SK-N-SH treated with all-trans-retinoic acid at 6 μM for 48 hours (cell line): ENCODE results near the gene BCDIN3D.

ENCODE experiments used
- ATAC-seq: fragments of 200-7000 bp; cut with Tn5 transposase; 3 replicates; pipeline ENCODE4 v1.9.1; 2020; ENCODE audit warnings: mild to moderate bottlenecking, moderate library complexity
- ARNTL ChIP-seq: fragments of 450-650 bp; formaldehyde crosslinking; IDR thresholded peaks from 2 replicates; pipeline ENCODE4 v1.5.0; 2020; ENCODE audit warnings: low read depth, mild to moderate bottlenecking, moderate library complexity, borderline replicate concordance
- BACH2 ChIP-seq: fragments of 250-450 bp; sonication (Bioruptor Pico); IDR thresholded peaks from 2 replicates; pipeline ENCODE4 v1.9.0; 2021; ENCODE audit warnings: mild to moderate bottlenecking, borderline replicate concordance
- CREB5 ChIP-seq: fragments of 250-450 bp; sonication (Bioruptor Pico); IDR thresholded peaks from 2 replicates; pipeline ENCODE4 v1.5.1; 2020; ENCODE audit warnings: low read depth, mild to moderate bottlenecking, moderate library complexity
- CSDC2 ChIP-seq: fragments of 250-450 bp; sonication (Bioruptor Pico); IDR thresholded peaks from 2 replicates; pipeline ENCODE4 v1.5.0; 2020; ENCODE audit warnings: mild to moderate bottlenecking, moderate library complexity
- ESRRG ChIP-seq: fragments of 250-450 bp; sonication (Bioruptor Pico); IDR thresholded peaks from 2 replicates; pipeline ENCODE4 v1.6.1; 2021; ENCODE audit warnings: mild to moderate bottlenecking
- GLIS3 ChIP-seq: fragments of 250-450 bp; sonication (Bioruptor Pico); IDR thresholded peaks from 2 replicates; pipeline ENCODE4 v1.5.0; 2020; ENCODE audit warnings: mild to moderate bottlenecking, moderate library complexity
- ISL1 ChIP-seq: fragments of 250-450 bp; sonication (Bioruptor Pico); IDR thresholded peaks from 2 replicates; pipeline ENCODE4 v2.1.2; 2022; ENCODE audit warnings: mild to moderate bottlenecking, moderate library complexity
- OSR1 ChIP-seq: fragments of 250-450 bp; sonication (Bioruptor Pico); IDR thresholded peaks from 2 replicates; pipeline ENCODE4 v1.8.0; 2022; ENCODE audit warnings: moderate library complexity, mild to moderate bottlenecking, inconsistent platforms
- PATZ1 ChIP-seq: fragments of 250-450 bp; sonication (Bioruptor Pico); IDR thresholded peaks from 2 replicates; pipeline ENCODE4 v1.8.0; 2020; ENCODE audit warnings: mild to moderate bottlenecking, moderate library complexity, borderline replicate concordance
- POU6F1 ChIP-seq: fragments of 250-450 bp; sonication (Bioruptor Pico); IDR thresholded peaks from 2 replicates; pipeline ENCODE4 v1.8.0; 2021; ENCODE audit warnings: low read depth, mild to moderate bottlenecking, moderate library complexity, borderline replicate concordance
- PPARA ChIP-seq: fragments of 250-450 bp; sonication (Bioruptor Pico); IDR thresholded peaks from 2 replicates; pipeline ENCODE4 v1.5.0; 2020; ENCODE audit warnings: mild to moderate bottlenecking, borderline replicate concordance
- RARB ChIP-seq: fragments of 250-450 bp; sonication (Bioruptor Pico); IDR thresholded peaks from 2 replicates; pipeline ENCODE4 v1.8.0; 2021; ENCODE audit warnings: mild to moderate bottlenecking, moderate library complexity
- SNAI2 ChIP-seq: fragments of 250-450 bp; sonication (Bioruptor Pico); IDR thresholded peaks from 2 replicates; pipeline ENCODE4 v1.5.0; 2020; ENCODE audit warnings: mild to moderate bottlenecking, moderate library complexity
- TCF4 ChIP-seq: fragments of 250-450 bp; sonication (Bioruptor Pico); IDR thresholded peaks from 2 replicates; pipeline ENCODE4 v1.8.0; 2021; ENCODE audit warnings: mild to moderate bottlenecking, moderate library complexity, borderline replicate concordance
- TOX ChIP-seq: fragments of 250-450 bp; sonication (Bioruptor Pico); IDR thresholded peaks from 2 replicates; pipeline ENCODE4 v1.8.0; 2021; ENCODE audit warnings: mild to moderate bottlenecking, moderate library complexity, borderline replicate concordance
- TSHZ2 ChIP-seq: fragments of 250-450 bp; sonication (Bioruptor Pico); IDR thresholded peaks from 2 replicates; pipeline ENCODE4 v1.5.0; 2020; ENCODE audit warnings: mild to moderate bottlenecking, moderate library complexity
- ZC3H10 ChIP-seq: fragments of 250-450 bp; sonication (Bioruptor Pico); IDR thresholded peaks from 2 replicates; pipeline ENCODE4 v1.5.1; 2021; ENCODE audit warnings: mild to moderate bottlenecking, moderate library complexity
- ZFP3 ChIP-seq: fragments of 250-450 bp; sonication (Bioruptor Pico); IDR thresholded peaks from 2 replicates; pipeline ENCODE4 v1.5.0; 2020; ENCODE audit warnings: mild to moderate bottlenecking, moderate library complexity
- ZFP30 ChIP-seq: fragments of 450-650 bp; formaldehyde crosslinking; IDR thresholded peaks from 2 replicates; pipeline ENCODE4 v1.5.0; 2022; ENCODE audit warnings: mild to moderate bottlenecking, moderate library complexity
- ZNF565 ChIP-seq: fragments of 450-650 bp; formaldehyde crosslinking; conservative IDR thresholded peaks from 2 replicates; pipeline ENCODE4 v1.5.0; 2020; ENCODE audit warnings: low read depth, mild to moderate bottlenecking, moderate library complexity
- ZNF70 ChIP-seq: fragments of 450-650 bp; formaldehyde crosslinking; IDR thresholded peaks from 2 replicates; pipeline ENCODE4 v1.5.0; 2020; ENCODE audit warnings: mild to moderate bottlenecking, moderate library complexity
- ZNF8 ChIP-seq: fragments of 450-650 bp; formaldehyde crosslinking; IDR thresholded peaks from 2 replicates; pipeline ENCODE4 v1.5.0; 2020; ENCODE audit warnings: mild to moderate bottlenecking, moderate library complexity
- TF ChIP-seq, protein P1 (sequence below): fragments of 250-450 bp; sonication (Bioruptor Pico); IDR thresholded peaks from 2 replicates; pipeline ENCODE4 v1.5.1; 2021; ENCODE audit warnings: mild to moderate bottlenecking, moderate library complexity

Gene BCDIN3D

GRCh38 chr12:49846032-49846431 is 3.1 kb upstream of the BCDIN3D start:
- ATAC-seq = no peak
- TF ChIP-seq PPARA (CRISPR knock-in tag) = no peak
- TF ChIP-seq ZNF70 = no peak
- no peak for TF ChIP-seq RARB (CRISPR knock-in tag)
- TF ChIP-seq BACH2 (CRISPR knock-in tag) = no peak
- TF ChIP-seq ZFP30 (CRISPR knock-in tag) = no peak
- no peak for TF ChIP-seq ARNTL (CRISPR knock-in tag)
- no peak for TF ChIP-seq ZNF565 (CRISPR knock-in tag)
- TF ChIP-seq PATZ1 (CRISPR knock-in tag) = no peak
- TF ChIP-seq ESRRG (CRISPR knock-in tag) = no peak
- TF ChIP-seq ZNF8 (CRISPR knock-in tag) = no peak
- no peak for TF ChIP-seq ZC3H10 (CRISPR knock-in tag)
- no peak for TF ChIP-seq ISL1

DNA sequence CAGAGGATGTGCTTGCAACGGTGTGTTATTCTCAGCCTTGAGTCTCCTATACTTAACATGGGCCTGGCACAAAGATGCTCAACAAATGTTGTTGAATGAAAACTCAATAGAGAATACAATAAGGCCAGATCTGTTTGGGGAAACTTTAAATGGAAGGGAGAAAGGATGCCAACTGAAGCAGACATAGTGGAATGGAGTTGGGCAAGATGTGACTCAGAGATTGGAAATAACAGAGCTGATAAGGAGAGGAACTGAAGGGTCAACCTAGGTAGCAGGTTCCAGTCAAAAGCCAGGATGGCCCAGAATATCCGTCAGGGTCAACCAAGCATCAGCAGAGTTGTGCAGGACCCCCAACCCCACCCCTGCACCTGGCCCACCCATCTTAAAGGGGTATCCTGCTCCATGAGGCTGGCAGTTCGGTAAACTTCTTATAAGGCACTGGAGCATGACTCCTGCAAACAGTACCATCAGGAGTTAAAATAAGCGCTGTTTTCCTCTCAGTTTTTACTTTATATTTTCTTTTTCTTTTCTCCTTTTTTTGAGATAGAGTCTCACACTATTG is 1.1 kb upstream of the BCDIN3D start:
- no peak for ATAC-seq
- TF ChIP-seq CSDC2 (no peak), OSR1 (no peak), PATZ1 (CRISPR knock-in tag) (no peak), ZFP30 (CRISPR knock-in tag) (no peak), ZC3H10 (CRISPR knock-in tag) (no peak), SNAI2 (CRISPR knock-in tag) (no peak), GLIS3 (CRISPR knock-in tag) (no peak), ZNF70 (no peak), TSHZ2 (CRISPR knock-in tag) (no peak), ISL1 (no peak), ZNF565 (CRISPR knock-in tag) (no peak), ARNTL (CRISPR knock-in tag) (no peak), POU6F1 (CRISPR knock-in tag) (no peak), ESRRG (CRISPR knock-in tag) (no peak), ZFP3 (CRISPR knock-in tag) (no peak), TOX (no peak)
- TF ChIP-seq, protein P1, sequence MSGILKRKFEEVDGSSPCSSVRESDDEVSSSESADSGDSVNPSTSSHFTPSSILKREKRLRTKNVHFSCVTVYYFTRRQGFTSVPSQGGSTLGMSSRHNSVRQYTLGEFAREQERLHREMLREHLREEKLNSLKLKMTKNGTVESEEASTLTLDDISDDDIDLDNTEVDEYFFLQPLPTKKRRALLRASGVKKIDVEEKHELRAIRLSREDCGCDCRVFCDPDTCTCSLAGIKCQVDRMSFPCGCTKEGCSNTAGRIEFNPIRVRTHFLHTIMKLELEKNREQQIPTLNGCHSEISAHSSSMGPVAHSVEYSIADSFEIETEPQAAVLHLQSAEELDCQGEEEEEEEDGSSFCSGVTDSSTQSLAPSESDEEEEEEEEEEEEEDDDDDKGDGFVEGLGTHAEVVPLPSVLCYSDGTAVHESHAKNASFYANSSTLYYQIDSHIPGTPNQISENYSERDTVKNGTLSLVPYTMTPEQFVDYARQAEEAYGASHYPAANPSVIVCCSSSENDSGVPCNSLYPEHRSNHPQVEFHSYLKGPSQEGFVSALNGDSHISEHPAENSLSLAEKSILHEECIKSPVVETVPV (CRISPR knock-in tag) = no peak

GRCh38 chr12:49843411-49843810 is 505 bp upstream of the BCDIN3D start:
- ATAC-seq = no peak
- TF ChIP-seq ZC3H10 (CRISPR knock-in tag) = no peak
- no peak for TF ChIP-seq ZNF8 (CRISPR knock-in tag)
- no peak for TF ChIP-seq OSR1
- TF ChIP-seq ZFP3 (CRISPR knock-in tag) = no peak
- no peak for TF ChIP-seq CREB5 (CRISPR knock-in tag)
- TF ChIP-seq SNAI2 (CRISPR knock-in tag) = no peak
- TF ChIP-seq RARB (CRISPR knock-in tag) = no peak
- no peak for TF ChIP-seq ESRRG (CRISPR knock-in tag)
- TF ChIP-seq TCF4 = no peak
- TF ChIP-seq BACH2 (CRISPR knock-in tag) = no peak
- TF ChIP-seq ARNTL (CRISPR knock-in tag) = no peak
- no peak for TF ChIP-seq ISL1
- TF ChIP-seq POU6F1 (CRISPR knock-in tag) = no peak
